Measurements from ENCODE around the gene TNIP2.
A peak's percentile ranks its signal among the peaks of the same experiment; 100 is the strongest.

Gene TNIP2, protein sequence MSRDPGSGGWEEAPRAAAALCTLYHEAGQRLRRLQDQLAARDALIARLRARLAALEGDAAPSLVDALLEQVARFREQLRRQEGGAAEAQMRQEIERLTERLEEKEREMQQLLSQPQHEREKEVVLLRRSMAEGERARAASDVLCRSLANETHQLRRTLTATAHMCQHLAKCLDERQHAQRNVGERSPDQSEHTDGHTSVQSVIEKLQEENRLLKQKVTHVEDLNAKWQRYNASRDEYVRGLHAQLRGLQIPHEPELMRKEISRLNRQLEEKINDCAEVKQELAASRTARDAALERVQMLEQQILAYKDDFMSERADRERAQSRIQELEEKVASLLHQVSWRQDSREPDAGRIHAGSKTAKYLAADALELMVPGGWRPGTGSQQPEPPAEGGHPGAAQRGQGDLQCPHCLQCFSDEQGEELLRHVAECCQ

DNA sequence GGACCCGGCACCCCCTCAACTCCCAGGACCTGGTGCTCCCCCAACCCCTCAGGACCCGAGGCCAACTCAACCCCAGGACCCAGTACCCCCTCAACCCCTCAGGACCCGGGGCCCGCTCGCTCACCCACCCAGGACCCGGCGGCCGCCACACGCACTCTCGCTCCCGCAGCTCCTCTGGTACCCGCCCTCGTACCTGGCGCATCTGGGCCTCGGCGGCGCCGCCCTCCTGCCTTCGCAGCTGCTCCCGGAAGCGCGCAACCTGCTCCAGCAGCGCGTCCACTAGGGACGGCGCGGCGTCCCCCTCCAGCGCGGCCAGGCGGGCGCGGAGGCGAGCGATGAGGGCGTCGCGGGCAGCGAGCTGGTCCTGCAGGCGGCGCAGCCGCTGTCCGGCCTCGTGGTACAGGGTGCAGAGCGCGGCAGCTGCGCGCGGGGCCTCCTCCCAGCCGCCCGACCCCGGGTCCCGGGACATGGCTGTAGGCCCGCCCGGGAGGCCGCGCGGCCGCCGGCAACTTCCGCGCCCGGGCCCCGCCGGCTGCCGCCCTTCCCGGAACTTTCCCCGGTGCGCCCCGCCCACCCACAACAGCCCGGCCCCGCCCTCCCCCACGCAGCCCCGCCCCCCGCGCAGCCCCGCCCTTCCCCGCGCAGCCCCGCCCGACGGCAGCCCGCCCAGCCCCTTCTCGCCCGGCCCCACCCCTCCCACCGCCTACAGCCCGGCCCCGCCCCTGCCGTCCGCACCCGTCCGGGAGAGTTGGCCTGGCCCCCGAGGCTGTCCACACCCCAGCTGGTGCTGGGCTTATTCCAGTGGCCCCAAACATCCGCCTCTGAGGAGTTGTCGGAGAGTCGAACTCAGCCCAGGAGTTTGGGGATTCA is at the start of gene TNIP2:
TNIP2 (minus strand) TSS at position 516 of the 870 bp plus-strand sequence; CDS start at position 469, 47 bp downstream.
- Histone ChIP-seq H3K36me3 (ENCODE audit: control insufficient read depth, insufficient read depth, low read length) (no peaks in the 10 kb centered on the region), H3K4me1 (ENCODE audit: control insufficient read depth, insufficient read depth, low read length) (0 out of 2 replicates have a peak, but pooled peaks cover 1% of the 10 kb centered on the region), H3K9me3 (ENCODE audit: control insufficient read depth, insufficient read depth, low read length) (no peaks in the 10 kb centered on the region), H3K27ac (ENCODE audit: low read length) (no peak within 1 kb of the TSS), H3K4me3 (ENCODE audit: low read length) (peak within 1 kb of the TSS; percentile 88), H3K27me3 (ENCODE audit: control insufficient read depth, insufficient read depth, low read length) (no peaks in the 10 kb centered on the region)
- no peak for DNase-seq (ENCODE audit: low read depth, low spot score)
- no CpG with 5 or more reads among the region's 96 CpGs for WGBS (ENCODE audit: insufficient coverage, insufficient read length)

DNA sequence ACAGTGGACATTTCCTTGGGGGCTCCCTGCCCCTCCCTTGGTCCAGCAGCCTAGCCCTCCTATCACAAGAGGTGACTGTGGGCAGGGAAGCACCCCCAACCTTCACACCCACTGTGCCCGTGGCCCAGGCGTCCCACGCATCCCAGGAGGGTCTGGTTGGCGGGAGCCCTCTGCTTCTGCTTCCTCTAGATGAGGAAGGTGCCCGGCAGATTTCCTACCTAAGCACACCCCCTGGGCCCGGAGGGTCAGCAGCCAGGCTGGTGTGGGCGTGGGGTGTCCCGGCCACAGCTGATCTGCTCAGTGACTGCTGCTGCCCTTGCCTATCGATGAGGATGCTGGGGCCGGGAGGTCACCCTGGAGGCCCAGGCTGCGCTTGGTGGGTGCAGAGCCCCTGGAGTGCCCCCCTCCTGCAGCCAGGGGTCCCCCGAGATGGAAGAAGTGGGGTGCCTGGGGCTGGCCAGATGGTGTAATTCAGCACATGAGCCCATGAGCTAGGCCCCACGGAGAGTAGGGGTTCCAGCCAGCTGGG is 48.9 kb upstream of the TNIP2 start:
- peaks cover 3% of the 10 kb centered on the region; the same call in 1 of the 2 replicates for H3K4me1 ChIP-seq (ENCODE audit: control insufficient read depth, insufficient read depth, low read length)
- WGBS (ENCODE audit: insufficient coverage, insufficient read length), result no CpG with 5 or more reads among the region's 13 CpGs
- no peaks in the 10 kb centered on the region for H3K27me3 ChIP-seq (ENCODE audit: control insufficient read depth, insufficient read depth, low read length)
- no peak overlapping the region for H3K4me3 ChIP-seq (ENCODE audit: low read length)
- H3K9me3 ChIP-seq (ENCODE audit: control insufficient read depth, insufficient read depth, low read length), result no peaks in the 10 kb centered on the region
- no peaks in the 10 kb centered on the region for H3K36me3 ChIP-seq (ENCODE audit: control insufficient read depth, insufficient read depth, low read length)
- no peak overlapping the region for H3K27ac ChIP-seq (ENCODE audit: low read length)
- DNase-seq (ENCODE audit: low read depth, low spot score), result no peak

DNA sequence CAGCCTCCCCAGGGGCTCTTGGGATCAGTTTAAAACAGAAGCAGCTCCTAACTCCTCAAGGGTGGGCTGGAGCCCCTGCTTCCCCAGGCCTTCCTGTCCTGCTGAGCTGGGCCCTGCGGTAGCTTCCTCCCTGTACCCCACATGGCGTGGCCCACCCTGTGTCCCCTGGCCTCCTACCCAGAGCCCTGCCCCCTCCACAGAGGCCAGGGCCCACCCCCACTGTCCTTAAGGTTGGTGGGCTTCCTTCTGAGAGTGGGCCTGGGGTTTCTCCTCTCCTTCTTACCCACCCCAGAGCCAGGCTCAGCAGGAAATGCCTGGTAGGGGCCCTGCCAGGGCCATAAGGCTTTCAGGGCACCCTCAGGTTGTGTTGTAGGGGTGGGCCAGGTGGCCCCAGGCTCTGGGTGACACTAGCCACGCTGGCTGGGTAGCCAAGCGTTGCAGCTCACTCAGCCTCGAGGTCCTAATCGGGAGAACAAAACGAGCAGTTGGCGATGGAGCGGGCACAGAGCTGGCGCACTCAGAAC is 48.4 kb upstream of the TNIP2 start:
- WGBS (ENCODE audit: insufficient coverage, insufficient read length), result no CpG with 5 or more reads among the region's 10 CpGs
- Histone ChIP-seq H3K9me3 (ENCODE audit: control insufficient read depth, insufficient read depth, low read length) (no peaks in the 10 kb centered on the region), H3K4me1 (ENCODE audit: control insufficient read depth, insufficient read depth, low read length) (peaks cover 3% of the 10 kb centered on the region; the same call in 1 of the 2 replicates), H3K27ac (ENCODE audit: low read length) (no peak overlapping the region), H3K36me3 (ENCODE audit: control insufficient read depth, insufficient read depth, low read length) (no peaks in the 10 kb centered on the region), H3K4me3 (ENCODE audit: low read length) (no peak overlapping the region), H3K27me3 (ENCODE audit: control insufficient read depth, insufficient read depth, low read length) (no peaks in the 10 kb centered on the region)
- DNase-seq (ENCODE audit: low read depth, low spot score), result no peak

DNA sequence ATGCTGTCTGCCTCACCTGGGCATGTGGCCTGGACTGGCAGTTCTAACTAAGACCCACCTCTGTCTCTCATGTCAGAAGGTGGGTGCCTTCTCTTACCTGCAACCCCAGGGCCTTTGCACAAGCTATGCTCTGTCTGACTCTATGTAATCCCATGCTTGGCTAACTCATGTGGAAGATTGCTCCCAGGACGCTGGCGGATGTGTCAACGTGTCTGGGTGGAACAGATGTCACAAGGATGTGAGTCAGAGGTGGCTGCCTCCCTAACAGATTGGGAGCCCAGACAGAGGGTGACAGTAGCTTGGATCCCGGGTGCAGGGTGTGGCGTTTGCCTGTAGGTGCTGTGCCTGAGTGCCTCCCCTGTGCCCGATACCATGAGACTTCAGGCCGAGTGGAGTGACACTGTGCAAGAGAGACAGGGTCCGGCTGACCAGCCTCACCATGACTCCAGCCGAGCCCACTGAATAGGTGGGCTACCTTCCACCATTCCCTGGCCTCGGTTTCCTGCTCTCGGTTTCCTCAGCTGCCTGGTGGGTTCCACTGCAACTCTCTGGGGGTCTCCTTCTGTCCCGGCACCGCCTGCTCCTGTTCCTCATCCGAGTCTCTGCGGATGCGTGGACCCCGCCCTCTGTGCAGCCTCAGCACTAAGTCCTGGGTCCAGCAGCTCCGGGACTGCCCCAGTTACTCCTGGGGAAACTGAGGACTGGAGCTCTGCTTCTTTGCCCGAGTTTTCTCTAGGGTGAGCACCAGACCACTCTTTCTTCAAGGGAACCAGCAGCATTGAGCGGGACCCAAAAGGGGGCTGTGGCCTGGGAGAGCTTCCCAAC is 47.7 kb upstream of the TNIP2 start:
- no peaks in the 10 kb centered on the region for H3K27me3 ChIP-seq (ENCODE audit: control insufficient read depth, insufficient read depth, low read length)
- H3K4me3 ChIP-seq (ENCODE audit: low read length), result no peak overlapping the region
- no CpG with 5 or more reads among the region's 20 CpGs for WGBS (ENCODE audit: insufficient coverage, insufficient read length)
- H3K27ac ChIP-seq (ENCODE audit: low read length), result no peak overlapping the region
- no peaks in the 10 kb centered on the region for H3K9me3 ChIP-seq (ENCODE audit: control insufficient read depth, insufficient read depth, low read length)
- no peaks in the 10 kb centered on the region for H3K36me3 ChIP-seq (ENCODE audit: control insufficient read depth, insufficient read depth, low read length)
- peaks cover 3% of the 10 kb centered on the region; the same call in 1 of the 2 replicates for H3K4me1 ChIP-seq (ENCODE audit: control insufficient read depth, insufficient read depth, low read length)
- no peak for DNase-seq (ENCODE audit: low read depth, low spot score)

DNA sequence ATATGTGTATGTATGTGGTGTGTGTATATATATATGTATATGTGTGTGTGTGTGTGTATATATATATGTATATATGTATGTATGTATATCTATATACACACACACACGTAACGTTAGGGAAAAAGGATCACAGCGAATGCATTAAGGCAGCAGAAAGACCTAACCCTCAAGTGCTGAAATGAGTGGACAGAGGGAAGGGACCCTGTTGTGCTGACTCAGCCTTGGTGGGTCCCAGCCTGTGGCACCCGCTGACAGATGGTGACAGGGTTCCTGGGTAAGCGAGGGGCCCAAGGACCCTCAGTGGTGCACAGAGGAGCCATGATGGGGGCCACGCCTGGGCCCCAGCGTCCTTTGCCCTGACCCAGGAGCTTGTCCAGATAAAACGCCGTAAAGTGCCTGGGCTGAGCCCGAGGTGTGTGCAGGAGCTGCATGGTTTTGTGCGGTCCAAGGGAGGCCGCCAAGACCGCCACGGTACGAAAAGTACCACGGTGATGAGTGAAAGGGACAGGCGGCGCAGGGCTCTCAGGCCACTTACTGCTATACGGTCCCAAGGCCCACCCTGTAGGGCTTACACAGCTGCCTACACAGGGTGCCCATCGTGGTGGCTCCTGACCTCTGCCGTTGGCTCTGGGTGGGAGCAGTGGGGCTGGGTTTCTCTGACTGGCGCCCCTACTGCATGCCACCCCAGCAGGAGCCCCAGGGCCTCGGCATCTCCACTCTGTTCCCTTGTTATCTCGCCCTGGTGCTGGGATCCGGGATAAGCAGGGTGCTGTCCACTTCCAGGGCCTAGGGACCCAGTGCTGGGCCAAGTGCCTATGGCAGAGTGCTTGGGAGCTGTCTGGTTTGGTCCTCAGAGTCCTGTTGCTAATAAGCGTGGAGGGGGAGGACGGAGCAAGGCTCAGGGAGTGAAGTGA is 46.7 kb upstream of the TNIP2 start:
- peaks cover 3% of the 10 kb centered on the region for H3K4me1 ChIP-seq (ENCODE audit: control insufficient read depth, insufficient read depth, low read length)
- no CpG with 5 or more reads among the region's 27 CpGs for WGBS (ENCODE audit: insufficient coverage, insufficient read length)
- H3K4me3 ChIP-seq (ENCODE audit: low read length), result no peak overlapping the region
- H3K9me3 ChIP-seq (ENCODE audit: control insufficient read depth, insufficient read depth, low read length), result no peaks in the 10 kb centered on the region
- no peak overlapping the region for H3K27ac ChIP-seq (ENCODE audit: low read length)
- H3K36me3 ChIP-seq (ENCODE audit: control insufficient read depth, insufficient read depth, low read length), result no peaks in the 10 kb centered on the region
- no peak for DNase-seq (ENCODE audit: low read depth, low spot score)
- H3K27me3 ChIP-seq (ENCODE audit: control insufficient read depth, insufficient read depth, low read length), result no peaks in the 10 kb centered on the region

DNA sequence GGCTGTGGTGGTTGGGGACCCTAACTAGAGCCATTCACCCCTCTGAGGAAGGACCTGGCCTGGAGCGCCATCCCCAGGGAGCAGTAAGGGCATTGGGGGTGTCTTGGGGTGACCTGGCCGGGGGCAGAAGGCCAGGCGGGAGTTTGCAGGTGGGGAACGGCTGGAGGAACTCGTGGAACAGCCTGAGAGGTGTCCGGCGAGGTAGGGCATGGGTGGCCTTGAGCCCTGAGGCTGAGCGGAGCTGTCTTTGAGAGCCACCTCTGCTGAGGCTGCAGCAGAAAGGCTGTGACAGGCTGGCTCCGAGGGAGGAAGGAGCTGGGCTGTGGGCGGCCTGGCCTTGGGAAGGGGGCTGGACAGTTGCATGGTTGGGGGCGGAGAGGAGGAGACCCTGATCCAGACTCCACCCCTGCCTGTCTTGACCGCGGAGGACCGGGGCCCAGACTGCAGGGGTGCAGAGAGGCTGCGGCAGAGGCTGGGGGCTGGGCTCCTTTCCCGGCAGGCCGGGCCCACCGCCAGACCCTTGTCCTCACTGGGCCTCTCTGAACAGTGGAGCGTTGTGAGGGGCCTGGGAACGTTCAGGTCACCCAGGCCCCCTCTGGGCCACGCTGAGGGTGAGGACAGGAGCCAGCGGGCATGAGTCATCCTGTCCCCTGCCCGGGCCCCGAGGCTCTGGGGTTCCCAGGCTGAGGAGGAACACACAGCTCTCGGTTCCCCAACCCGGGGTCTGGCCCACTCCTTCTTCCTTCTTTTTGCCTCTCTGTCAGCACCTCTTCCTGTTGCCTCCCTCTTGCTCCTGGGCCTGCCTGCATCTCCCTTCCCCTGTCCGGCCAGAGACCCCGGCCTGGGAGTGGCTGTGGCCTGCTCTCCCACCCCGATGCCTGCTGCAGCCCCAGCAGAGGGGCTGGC is 44.8 kb upstream of the TNIP2 start:
- Histone ChIP-seq H3K27ac (ENCODE audit: low read length) (no peak overlapping the region), H3K4me1 (ENCODE audit: control insufficient read depth, insufficient read depth, low read length) (peaks cover 3% of the 10 kb centered on the region), H3K36me3 (ENCODE audit: control insufficient read depth, insufficient read depth, low read length) (no peaks in the 10 kb centered on the region), H3K27me3 (ENCODE audit: control insufficient read depth, insufficient read depth, low read length) (no peaks in the 10 kb centered on the region), H3K9me3 (ENCODE audit: control insufficient read depth, insufficient read depth, low read length) (no peaks in the 10 kb centered on the region), H3K4me3 (ENCODE audit: low read length) (no peak overlapping the region)
- no CpG with 5 or more reads among the region's 29 CpGs for WGBS (ENCODE audit: insufficient coverage, insufficient read length)
- no peak for DNase-seq (ENCODE audit: low read depth, low spot score)

DNA sequence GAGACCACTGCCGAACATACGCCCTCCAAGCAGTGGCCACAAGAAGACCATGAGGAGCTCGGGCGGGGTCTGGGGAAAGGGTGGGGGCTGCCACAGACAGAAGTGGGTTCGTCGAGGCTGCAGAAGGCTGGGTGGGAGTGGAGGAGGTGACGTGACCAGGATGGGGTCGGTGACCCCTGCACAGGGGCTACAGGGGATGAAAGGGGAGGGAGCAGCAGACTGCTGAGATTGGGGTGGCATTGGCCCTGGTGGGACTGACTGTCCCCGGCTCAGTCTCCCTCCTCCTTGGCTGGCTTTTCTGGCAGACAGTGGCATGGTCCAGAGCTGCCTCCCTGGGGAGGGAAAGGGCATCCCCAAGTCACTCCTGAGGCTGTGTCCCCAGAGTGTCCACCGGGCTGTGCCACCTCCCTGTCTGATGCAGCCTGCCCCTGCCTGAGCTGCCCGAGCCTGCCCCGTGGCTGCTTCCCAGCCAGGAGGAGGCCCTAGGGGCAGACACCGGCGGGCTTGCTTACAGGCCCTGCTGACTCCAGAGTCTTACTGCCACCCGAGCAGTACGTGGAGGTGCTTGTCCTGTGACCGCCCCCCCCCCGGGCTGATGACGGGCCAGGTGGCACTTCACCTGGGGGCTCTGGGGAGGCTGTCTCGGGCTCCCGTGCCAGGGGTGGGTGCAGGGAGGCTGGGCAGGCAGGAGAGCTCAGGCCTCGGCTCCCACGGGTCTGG is 44.0 kb upstream of the TNIP2 start:
- Histone ChIP-seq H3K4me3 (ENCODE audit: low read length) (no peak overlapping the region), H3K36me3 (ENCODE audit: control insufficient read depth, insufficient read depth, low read length) (no peaks in the 10 kb centered on the region), H3K27ac (ENCODE audit: low read length) (no peak overlapping the region), H3K9me3 (ENCODE audit: control insufficient read depth, insufficient read depth, low read length) (no peaks in the 10 kb centered on the region), H3K4me1 (ENCODE audit: control insufficient read depth, insufficient read depth, low read length) (peaks cover 3% of the 10 kb centered on the region), H3K27me3 (ENCODE audit: control insufficient read depth, insufficient read depth, low read length) (no peaks in the 10 kb centered on the region)
- DNase-seq (ENCODE audit: low read depth, low spot score), result no peak
- WGBS (ENCODE audit: insufficient coverage, insufficient read length), result no CpG with 5 or more reads among the region's 23 CpGs

DNA sequence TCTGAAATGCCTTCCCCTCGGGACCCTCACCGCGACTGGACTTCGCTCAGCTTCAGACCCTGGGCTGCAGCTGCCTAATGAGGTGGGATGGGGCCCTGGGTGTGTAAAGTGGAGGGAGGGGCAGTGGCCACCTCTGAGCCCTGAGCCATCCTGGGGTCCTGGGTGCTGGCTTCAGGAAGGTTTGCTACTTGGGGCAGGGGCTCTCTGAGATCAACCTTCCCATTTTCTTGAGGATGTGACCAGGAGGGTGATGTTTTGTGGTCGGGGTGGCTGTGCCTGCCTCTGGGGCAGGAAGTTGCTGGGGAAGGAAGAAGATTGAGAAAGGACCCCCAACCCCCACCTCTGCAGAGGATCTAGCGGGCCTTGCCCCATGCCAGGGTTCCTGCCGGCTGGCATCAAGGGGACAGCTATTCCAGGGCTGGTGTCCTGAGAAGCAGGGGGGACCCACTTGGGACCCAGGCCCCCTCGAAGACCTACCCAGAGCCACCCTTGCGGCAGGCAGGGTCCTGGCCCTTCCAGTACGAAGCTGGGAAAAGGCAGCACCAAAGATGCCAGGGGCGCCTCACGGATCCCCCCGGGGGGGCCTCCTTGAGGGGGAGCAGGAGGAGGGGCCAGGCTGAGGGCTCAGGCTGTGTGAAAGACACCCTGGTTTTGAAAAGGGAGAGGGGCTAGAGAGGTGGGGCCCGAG is 43.2 kb upstream of the TNIP2 start:
- Histone ChIP-seq H3K9me3 (ENCODE audit: control insufficient read depth, insufficient read depth, low read length) (no peaks in the 10 kb centered on the region), H3K4me1 (ENCODE audit: control insufficient read depth, insufficient read depth, low read length) (peaks cover 3% of the 10 kb centered on the region), H3K27me3 (ENCODE audit: control insufficient read depth, insufficient read depth, low read length) (no peaks in the 10 kb centered on the region), H3K36me3 (ENCODE audit: control insufficient read depth, insufficient read depth, low read length) (no peaks in the 10 kb centered on the region), H3K27ac (ENCODE audit: low read length) (no peak overlapping the region), H3K4me3 (ENCODE audit: low read length) (no peak overlapping the region)
- no CpG with 5 or more reads among the region's 14 CpGs for WGBS (ENCODE audit: insufficient coverage, insufficient read length)
- DNase-seq (ENCODE audit: low read depth, low spot score), result no peak

All from iPS DF 6.9 (cell line).